GM12875 (cell line): ENCODE results near the gene FBXL17.

Source experiments
- H3K4me3 ChIP-seq: one replicate; pipeline ENCODE4 v1.5.1; 2011; ENCODE audit warnings: low read depth, low read length, control low read depth
- CTCF ChIP-seq: IDR thresholded peaks from 2 replicates; pipeline ENCODE4 v1.5.1; 2011; ENCODE audit warnings: low read depth, mild to moderate bottlenecking, control low read depth, inconsistent platforms, low read length, moderate library complexity, borderline replicate concordance; ENCODE audit not compliant: insufficient read depth

Gene FBXL17

GRCh38 chr5:108381954-108382783, at the start of gene FBXL17:
FBXL17 (minus strand) TSS chr5:108382098.
- H3K4me3 ChIP-seq: peak within 1 kb of the TSS; percentile 98
- TF ChIP-seq CTCF: no peak

GRCh38 chr5:108430931-108431608, 49.2 kb upstream of the FBXL17 start:
- no peak overlapping the region for H3K4me3 ChIP-seq
- TF ChIP-seq CTCF: no peak

GRCh38 chr5:108421713-108422112, 39.8 kb upstream of the FBXL17 start:
- TF ChIP-seq CTCF: no peak
- no peak overlapping the region for H3K4me3 ChIP-seq

- no peak for TF ChIP-seq CTCF
- no peak overlapping the region for H3K4me3 ChIP-seq
These were observed 38.9 kb upstream of the FBXL17 start for GRCh38 chr5:108420755-108421154.

GRCh38 chr5:108420158-108420557, 38.3 kb upstream of the FBXL17 start:
- H3K4me3 ChIP-seq: no peak overlapping the region
- TF ChIP-seq CTCF: no peak

- TF ChIP-seq CTCF: no peak
- H3K4me3 ChIP-seq: no peak overlapping the region
These were observed 36.3 kb upstream of the FBXL17 start for GRCh38 chr5:108418197-108418596.
